Ishikawa (cell line): ENCODE measurements around the gene MACROD2.

Experiments
- CEBPB ChIP-seq: IDR thresholded peaks from 2 replicates; pipeline ENCODE4 v1.6.1; 2012
- CREB1 ChIP-seq: IDR thresholded peaks from 2 replicates; pipeline ENCODE4 v1.6.1; 2012; ENCODE audit warnings: low read depth
- EGR1 ChIP-seq: IDR thresholded peaks from 2 replicates; pipeline ENCODE4 v1.6.1; 2012
- FOXM1 ChIP-seq: IDR thresholded peaks from 2 replicates; pipeline ENCODE4 v1.6.1; 2012; ENCODE audit warnings: low read depth, borderline replicate concordance
- NFIC ChIP-seq: IDR thresholded peaks from 2 replicates; pipeline ENCODE4 v1.6.1; 2012
- RAD21 ChIP-seq: IDR thresholded peaks from 2 replicates; pipeline ENCODE4 v1.6.1; 2012; ENCODE audit warnings: low read depth
- YY1 ChIP-seq: IDR thresholded peaks from 2 replicates; pipeline ENCODE4 v1.6.1; 2012; ENCODE audit warnings: low read depth
- ZBTB7A ChIP-seq: IDR thresholded peaks from 2 replicates; pipeline ENCODE4 v1.6.1; 2012; ENCODE audit warnings: low read depth
- TF ChIP-seq, protein P1 (sequence below): IDR thresholded peaks from 2 replicates; pipeline ENCODE4 v1.6.1; 2012

DNA sequence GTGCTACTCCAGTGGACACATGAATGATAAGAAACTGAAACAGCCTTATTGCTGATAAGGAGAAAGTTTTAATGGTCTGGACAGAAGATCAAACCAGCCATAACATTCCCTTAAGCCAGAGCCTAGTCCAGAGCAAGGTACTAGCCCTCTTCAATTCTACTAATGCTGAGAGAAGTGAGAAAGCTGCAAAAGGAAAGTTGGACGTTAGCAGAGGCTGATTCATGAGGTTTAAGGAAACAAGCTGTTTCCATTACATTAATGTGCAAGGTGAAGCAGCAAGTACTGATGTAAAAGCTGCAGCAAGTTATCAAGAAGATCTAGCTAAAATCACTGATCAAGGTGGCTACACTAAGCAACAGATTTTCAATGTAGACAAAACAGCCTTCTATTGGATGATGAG lies 1943.5 kb downstream of the MACROD2 start:
- no peak for TF ChIP-seq FOXM1
- TF ChIP-seq EGR1 = no peak
- TF ChIP-seq CREB1 = no peak
- TF ChIP-seq, protein P1, sequence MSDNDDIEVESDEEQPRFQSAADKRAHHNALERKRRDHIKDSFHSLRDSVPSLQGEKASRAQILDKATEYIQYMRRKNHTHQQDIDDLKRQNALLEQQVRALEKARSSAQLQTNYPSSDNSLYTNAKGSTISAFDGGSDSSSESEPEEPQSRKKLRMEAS = no peak
- TF ChIP-seq YY1 = no peak
- TF ChIP-seq NFIC = no peak
- TF ChIP-seq RAD21 = no peak
- no peak for TF ChIP-seq CEBPB
- no peak for TF ChIP-seq ZBTB7A
